Gastroesophageal sphincter (tissue), 4 donors: ENCODE measurements around the gene PELO. TPM values are rescaled to one million over a fixed set of nuclear protein-coding genes. Genes with fewer than 3 reads are reported as not detected.
A peak's percentile ranks its signal among the peaks of the same experiment; 100 is the strongest.

Experiments used
- ATAC-seq: fragments of 150-250 bp; one replicate; pipeline ENCODE4 v1.9.1; 2016; ENCODE audit warnings: mild to moderate bottlenecking, moderate library complexity
- H3K27ac ChIP-seq, 4 donors: fragments of 200-600 bp; sonication (generic) in 3 of 4; 1 replicate in 3 of 4; 2 replicates in 1 of 4; pipeline ENCODE4 v1.5.1; 2016 to 2019
- H3K27me3 ChIP-seq: fragments of 200-600 bp; sonication (generic); one replicate; pipeline ENCODE4 v1.5.1; 2019
- H3K36me3 ChIP-seq, 2 donors: fragments of 200-600 bp; sonication (generic); one replicate each; pipeline ENCODE4 v1.5.1; 2019; ENCODE audit warnings: control low read depth in 1 of 2
- H3K4me1 ChIP-seq, 3 donors: fragments of 200-600 bp; sonication (generic); 1 replicate in 2 of 3; 2 replicates in 1 of 3; pipeline ENCODE4 v1.5.1; 2016 to 2019; ENCODE audit warnings: control low read depth in 2 of 3
- H3K4me3 ChIP-seq, 2 donors: fragments of 200-600 bp; sonication (generic); one replicate each; pipeline ENCODE4 v1.5.1; 2019; ENCODE audit warnings: mild to moderate bottlenecking in 1 of 2, moderate library complexity in 1 of 2
- H3K9me3 ChIP-seq, 3 donors: fragments of 200-600 bp; sonication (generic); one replicate each; pipeline ENCODE4 v1.5.1; 2017 to 2019; ENCODE audit warnings: control low read depth in 2 of 3
- EP300 ChIP-seq: sonication (generic); formaldehyde crosslinking; IDR thresholded peaks from one replicate; pipeline ENCODE4 v1.6.1; 2017; ENCODE audit warnings: antibody characterized with exemption, mild to moderate bottlenecking
- POLR2A ChIP-seq, 2 donors: fragments of 450-650 bp; IDR thresholded peaks; one replicate each; pipeline ENCODE4 v1.6.1; 2017; ENCODE audit warnings: antibody characterized with exemption in 2 of 2, mild to moderate bottlenecking in 2 of 2, moderate library complexity in 1 of 2
- POLR2AphosphoS5 ChIP-seq: sonication (generic); formaldehyde crosslinking; IDR thresholded peaks from one replicate; pipeline ENCODE4 v1.6.1; 2017; ENCODE audit warnings: antibody characterized with exemption
- WGBS, 2 donors: methylation state at CpG; one replicate each; pipeline ENCODE4 v1.1.5; 2018; ENCODE audit warnings: low coverage in 1 of 2; 5-methylcytosine and 5-hydroxymethylcytosine counted together
- total RNA-seq, 4 donors: library from RNA; depleted of rRNA; stranded (reverse); fragments of >200 nt; gene quantifications; one replicate each; pipeline ENCODE4 v1.1.0, GENCODE V29; 2016
- TF ChIP-seq, protein P1 (sequence below), 4 experiments: fragments of 200-600 bp in 2 of 4; fragments of 450-650 bp in 2 of 4; sonication (generic) in 1 of 4; IDR thresholded peaks; one replicate each; pipeline ENCODE4 v1.5.1; 2017 to 2019; ENCODE audit warnings: antibody characterized with exemption in 4 of 4, mild to moderate bottlenecking in 2 of 4, moderate library complexity in 2 of 4

Gene PELO
- total RNA-seq, 4 donors from 2014 or later, result 49.4 to 78.0 (median 59.0) TPM

DNA sequence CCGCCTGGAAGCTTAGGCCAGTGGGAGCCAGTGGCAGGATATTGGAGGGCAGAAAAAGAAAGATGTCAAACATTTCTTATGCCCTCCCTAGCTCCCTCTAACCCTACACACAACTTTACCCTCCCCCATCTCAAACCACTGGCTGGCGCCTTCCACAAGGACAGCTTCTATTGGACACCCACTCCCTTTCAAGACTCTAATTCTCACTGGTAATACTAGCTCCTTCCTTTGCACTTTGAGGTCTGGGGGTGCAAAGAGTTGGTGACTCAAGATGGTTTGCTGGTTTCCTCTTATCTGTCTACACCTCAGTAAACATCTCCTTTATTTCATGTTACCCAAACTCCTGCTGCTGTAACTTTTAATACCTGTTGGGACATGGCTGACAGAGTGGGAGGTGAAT is 11.6 kb upstream of the PELO start:
- Histone ChIP-seq H3K36me3 (no peaks in the 10 kb centered on the region), H3K27me3 (no peaks in the 10 kb centered on the region), H3K27ac (no peak overlapping the region), H3K4me1 (no peaks in the 10 kb centered on the region), H3K4me3 (no peak overlapping the region), H3K9me3 (no peaks in the 10 kb centered on the region)
- ATAC-seq, result peak; percentile 46
- 88% methylated on average over 1 of the region's 2 CpGs; no CpG with 5 or more reads in 1 of the 2 donors for WGBS, 2 donors
- TF ChIP-seq POLR2AphosphoS5 (no peak), POLR2A (IDR thresholded peaks at IDR 0.05) (no peak), EP300 (no peak)
- TF ChIP-seq, protein P1, sequence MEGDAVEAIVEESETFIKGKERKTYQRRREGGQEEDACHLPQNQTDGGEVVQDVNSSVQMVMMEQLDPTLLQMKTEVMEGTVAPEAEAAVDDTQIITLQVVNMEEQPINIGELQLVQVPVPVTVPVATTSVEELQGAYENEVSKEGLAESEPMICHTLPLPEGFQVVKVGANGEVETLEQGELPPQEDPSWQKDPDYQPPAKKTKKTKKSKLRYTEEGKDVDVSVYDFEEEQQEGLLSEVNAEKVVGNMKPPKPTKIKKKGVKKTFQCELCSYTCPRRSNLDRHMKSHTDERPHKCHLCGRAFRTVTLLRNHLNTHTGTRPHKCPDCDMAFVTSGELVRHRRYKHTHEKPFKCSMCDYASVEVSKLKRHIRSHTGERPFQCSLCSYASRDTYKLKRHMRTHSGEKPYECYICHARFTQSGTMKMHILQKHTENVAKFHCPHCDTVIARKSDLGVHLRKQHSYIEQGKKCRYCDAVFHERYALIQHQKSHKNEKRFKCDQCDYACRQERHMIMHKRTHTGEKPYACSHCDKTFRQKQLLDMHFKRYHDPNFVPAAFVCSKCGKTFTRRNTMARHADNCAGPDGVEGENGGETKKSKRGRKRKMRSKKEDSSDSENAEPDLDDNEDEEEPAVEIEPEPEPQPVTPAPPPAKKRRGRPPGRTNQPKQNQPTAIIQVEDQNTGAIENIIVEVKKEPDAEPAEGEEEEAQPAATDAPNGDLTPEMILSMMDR (IDR thresholded peaks at IDR 0.05), result no peak

GRCh38 chr5:52777186-52777585 is 10.5 kb upstream of the PELO start:
- Histone ChIP-seq H3K9me3 (no peaks in the 10 kb centered on the region), H3K4me3 (no peak overlapping the region), H3K27ac (no peak overlapping the region), H3K27me3 (no peaks in the 10 kb centered on the region), H3K36me3 (no peaks in the 10 kb centered on the region), H3K4me1 (no peaks in the 10 kb centered on the region)
- TF ChIP-seq, protein P1 (IDR thresholded peaks at IDR 0.05), result no peak
- TF ChIP-seq POLR2AphosphoS5 (no peak), POLR2A (IDR thresholded peaks at IDR 0.05) (no peak), EP300 (no peak)
- no peak for ATAC-seq
- WGBS, 2 donors, result 69 to 72% methylated on average over 4 of the region's 4 CpGs

DNA sequence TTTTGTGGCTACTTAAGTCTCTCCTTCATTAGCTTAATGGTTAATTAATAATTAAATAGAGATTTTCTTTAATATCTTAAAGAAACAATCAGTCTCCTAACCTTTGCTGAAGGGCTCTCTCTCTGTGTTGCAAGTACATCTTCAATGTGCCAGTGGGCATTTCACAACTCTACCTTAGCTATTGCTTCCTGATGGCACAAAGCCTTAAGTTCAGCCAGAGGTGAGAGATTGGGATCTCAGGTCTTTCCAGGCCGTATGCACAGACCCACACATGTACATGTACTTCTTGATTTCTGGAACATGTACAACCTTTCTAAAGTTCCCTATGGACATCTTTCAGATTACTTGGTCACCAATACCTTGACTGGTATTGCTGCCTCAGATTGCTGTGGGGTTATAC is 8.9 kb upstream of the PELO start:
- H3K4me3 ChIP-seq, result no peak overlapping the region
- 79% methylated on average over 1 of the region's 1 CpG; no CpG with 5 or more reads in 1 of the 2 donors for WGBS, 2 donors
- no peaks in the 10 kb centered on the region for H3K27me3 ChIP-seq
- H3K4me1 ChIP-seq, result no peaks in the 10 kb centered on the region
- no peak for ATAC-seq
- H3K27ac ChIP-seq, result no peak overlapping the region
- TF ChIP-seq EP300, result no peak
- no peak for TF ChIP-seq POLR2A (IDR thresholded peaks at IDR 0.05)
- TF ChIP-seq, protein P1 (IDR thresholded peaks at IDR 0.05), result no peak
- no peak for TF ChIP-seq POLR2AphosphoS5
- H3K9me3 ChIP-seq, result no peaks in the 10 kb centered on the region
- H3K36me3 ChIP-seq, result no peaks in the 10 kb centered on the region

DNA sequence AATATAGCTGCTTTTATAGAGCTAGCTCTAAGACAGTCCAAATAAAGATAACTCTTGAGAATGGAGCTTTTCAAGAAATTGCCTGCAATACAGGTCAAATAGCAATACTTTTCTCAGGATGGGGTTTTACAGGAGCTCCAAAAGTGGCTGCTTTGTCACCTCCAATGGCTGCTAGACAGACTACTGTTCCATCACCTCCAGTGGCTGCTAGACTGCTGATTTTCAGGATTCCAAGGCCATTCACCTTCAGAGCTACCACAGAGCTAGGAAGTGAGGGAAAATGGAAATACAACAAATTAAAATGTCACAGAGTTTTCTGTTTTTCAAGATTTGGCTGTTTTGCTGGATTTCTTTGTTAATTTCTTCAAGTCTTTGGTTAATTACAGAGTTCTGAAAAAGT is 8.5 kb upstream of the PELO start:
- no peak for ATAC-seq
- no peak overlapping the region for H3K27ac ChIP-seq
- H3K9me3 ChIP-seq, result no peaks in the 10 kb centered on the region
- H3K4me3 ChIP-seq, result no peak overlapping the region
- no peaks in the 10 kb centered on the region for H3K4me1 ChIP-seq
- TF ChIP-seq, protein P1 (IDR thresholded peaks at IDR 0.05), result no peak
- TF ChIP-seq EP300 (no peak), POLR2A (IDR thresholded peaks at IDR 0.05) (no peak), POLR2AphosphoS5 (no peak)
- no peaks in the 10 kb centered on the region for H3K27me3 ChIP-seq
- no peaks in the 10 kb centered on the region for H3K36me3 ChIP-seq

DNA sequence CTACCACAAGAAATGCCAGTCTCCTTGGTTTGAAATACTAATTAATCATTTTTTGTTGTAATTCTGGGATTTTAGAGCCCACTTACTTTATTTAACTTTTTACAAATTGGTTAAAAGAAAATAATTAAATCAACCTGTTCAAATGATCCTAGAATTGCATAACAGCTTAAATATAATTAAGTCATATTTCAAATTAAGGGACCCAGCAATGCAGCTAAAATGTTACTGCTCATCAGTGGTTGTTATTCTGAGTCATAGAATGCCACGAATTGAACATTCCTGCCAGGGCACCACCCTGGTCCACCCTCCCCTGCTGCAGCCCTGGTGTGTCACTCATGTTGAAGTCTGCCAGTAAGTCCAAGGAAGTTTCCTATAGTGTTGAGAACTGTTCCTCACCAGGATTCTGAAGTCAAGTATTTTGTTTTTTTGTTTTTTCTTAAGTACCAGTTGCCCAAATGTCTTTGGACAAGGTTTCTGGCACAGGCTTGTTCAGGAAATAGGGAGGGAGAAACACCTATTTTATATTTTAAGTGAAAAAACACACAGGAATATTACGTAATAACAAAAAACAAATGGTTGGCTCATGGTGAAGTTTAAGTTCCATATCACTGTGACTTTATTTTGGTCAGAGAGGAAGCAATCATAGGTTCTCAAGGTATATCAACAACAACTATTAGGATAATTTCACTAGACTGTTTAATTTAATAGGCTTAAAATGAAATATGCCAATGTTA is 4.3 kb upstream of the PELO start:
- H3K4me3 ChIP-seq, result no peak overlapping the region
- ATAC-seq, result no peak
- peaks cover 0 to 11% (median 0%) of the 10 kb centered on the region in 3 donors for H3K4me1 ChIP-seq
- no peaks in the 10 kb centered on the region for H3K27me3 ChIP-seq
- WGBS, 2 donors, result 38 to 67% methylated on average over 2 of the region's 2 CpGs
- no peaks in the 10 kb centered on the region for H3K9me3 ChIP-seq
- no peak for TF ChIP-seq EP300
- TF ChIP-seq, protein P1 (IDR thresholded peaks at IDR 0.05), result no peak
- no peak for TF ChIP-seq POLR2AphosphoS5
- TF ChIP-seq POLR2A (IDR thresholded peaks at IDR 0.05), result no peak
- no peak overlapping the region for H3K27ac ChIP-seq
- no peaks in the 10 kb centered on the region for H3K36me3 ChIP-seq
